Stimulated activated CD8-positive, alpha-beta memory T cell treated with anti-CD3 and anti-CD28 coated beads, Interleukin-2, amount 100 ng/mL, for 48 hours (primary cell): ENCODE measurements around the gene AMOTL2.

Source experiments
- DNase-seq, 2 donors: peaks; one replicate each; pipeline ENCODE4 v3.0.0-alpha.2; 2020; ENCODE audit warnings: low read depth in 2 of 2

The AMOTL2 gene

DNA sequence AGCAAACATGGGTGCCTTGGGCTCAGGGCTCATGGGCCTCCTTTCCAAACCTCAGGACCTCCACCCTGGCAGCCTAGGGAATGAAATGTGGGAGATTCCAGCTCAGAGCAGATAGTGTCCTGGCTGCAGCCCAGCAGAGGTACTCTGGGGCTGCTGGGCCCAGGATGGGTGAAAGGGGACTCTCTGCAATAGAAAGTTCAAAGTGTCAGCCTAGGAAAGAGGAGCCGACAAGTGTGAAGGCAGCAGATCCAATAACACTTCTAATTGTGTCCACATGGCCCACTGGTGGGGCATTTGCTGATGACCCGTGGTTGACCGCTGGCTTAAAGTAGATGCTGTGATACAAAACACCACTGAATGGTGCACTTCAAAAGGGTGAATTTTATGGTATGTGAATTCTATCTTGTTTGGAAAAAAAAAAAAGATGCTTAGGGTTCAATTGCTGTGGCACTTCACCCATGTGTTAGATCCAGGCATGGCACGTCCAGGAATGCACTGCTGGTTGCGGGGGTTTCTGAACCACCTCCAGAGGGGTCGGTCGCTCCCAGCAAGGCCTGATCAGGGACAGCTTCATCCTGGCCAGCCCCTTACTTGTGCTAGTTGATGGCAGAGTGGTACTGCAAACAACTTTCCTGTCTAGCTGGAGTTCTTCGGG lies 20.9 kb downstream of the AMOTL2 start:
- DNase-seq, result no peak

GRCh38 chr3:134352031-134352671 lies 22.1 kb downstream of the AMOTL2 start:
- no peak for DNase-seq

DNA sequence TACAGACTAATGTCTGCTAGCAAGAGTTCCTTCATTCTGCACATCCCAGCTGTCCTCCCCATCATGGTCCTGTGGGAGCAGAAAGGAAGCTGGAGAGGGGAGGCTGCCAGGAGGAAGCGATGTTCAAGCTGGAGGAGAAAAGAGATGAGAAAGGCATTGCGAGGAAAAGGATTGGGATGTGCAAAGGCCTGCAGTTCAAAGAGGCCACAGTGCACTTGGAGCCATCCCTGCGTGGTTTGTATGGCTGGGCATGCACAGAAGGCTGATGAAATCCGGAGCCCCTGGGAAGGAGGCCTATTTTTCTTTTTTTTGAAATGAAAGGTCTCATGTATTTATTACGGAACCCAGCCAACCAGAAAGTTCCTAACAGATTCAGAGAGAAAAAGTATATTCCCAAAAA lies 22.8 kb downstream of the AMOTL2 start:
- DNase-seq, result no peak

DNA sequence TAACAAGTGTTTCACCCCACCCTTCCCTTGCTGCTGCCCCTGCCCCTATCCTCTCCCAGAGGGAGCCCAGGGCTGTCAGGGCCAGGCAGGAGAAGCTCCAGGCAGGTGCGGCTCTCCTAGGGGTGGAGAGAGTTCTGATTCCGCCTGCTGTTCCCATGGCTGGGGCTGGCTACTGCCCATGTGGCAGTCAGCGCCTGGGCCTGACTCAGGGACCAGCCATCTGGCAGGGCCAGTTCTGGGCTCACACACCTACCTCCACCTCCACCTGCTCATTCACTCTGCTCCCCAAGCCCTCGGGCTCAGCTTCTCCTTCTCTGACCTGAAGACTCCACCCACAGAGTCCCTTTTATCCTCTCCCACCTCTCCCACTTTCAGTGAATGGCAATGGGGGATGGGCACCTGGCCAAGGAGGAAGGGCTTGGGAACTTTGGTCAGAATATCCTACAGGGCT lies 23.4 kb downstream of the AMOTL2 start:
- DNase-seq, result no peak

DNA sequence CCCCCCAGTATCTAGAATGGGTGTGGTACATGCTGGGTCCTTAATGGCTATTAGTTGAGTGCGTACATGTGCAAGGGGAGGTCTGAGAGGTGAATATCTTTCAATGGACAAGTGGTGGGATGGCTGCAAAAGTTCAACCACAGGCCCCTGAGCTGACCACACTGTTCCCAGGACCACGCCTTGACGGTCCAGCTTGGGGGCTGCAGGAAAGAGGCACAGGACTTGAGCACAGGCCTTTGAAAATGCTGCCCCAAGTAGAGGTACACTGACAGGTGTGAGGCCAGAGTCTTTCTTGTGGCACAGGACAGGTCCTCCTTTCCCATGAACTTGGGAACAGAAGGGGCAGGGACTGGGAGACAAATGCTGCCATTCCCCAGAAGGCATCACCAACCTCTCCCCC lies 24.0 kb downstream of the AMOTL2 start:
- DNase-seq, result no peak

DNA sequence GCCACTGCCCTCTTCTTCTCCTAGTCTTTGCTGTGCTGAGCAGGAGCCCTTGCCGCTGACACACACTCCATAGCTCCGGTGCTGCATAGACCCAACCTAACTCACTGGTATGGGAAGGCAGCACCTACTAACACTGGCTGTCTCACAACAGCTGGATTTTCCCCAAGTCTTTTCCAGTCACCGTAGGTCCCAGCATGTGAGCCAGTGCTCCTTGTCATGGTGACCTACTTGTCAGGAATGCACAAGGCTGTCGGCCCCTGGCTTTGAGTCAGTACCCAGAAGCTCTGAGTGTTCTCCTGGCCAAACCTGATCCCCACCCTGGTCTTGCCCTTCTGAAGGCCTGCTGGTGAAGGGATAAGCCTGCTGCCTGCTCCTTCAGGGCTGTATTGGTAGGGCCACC lies 25.7 kb downstream of the AMOTL2 start:
- DNase-seq, result no peak

- DNase-seq, result no peak
Observed at GRCh38 chr3:134347551-134347950, 26.7 kb downstream of the AMOTL2 start.

- DNase-seq, result no peak
Observed at GRCh38 chr3:134346744-134347143, 27.5 kb downstream of the AMOTL2 start.

GRCh38 chr3:134345202-134345601 lies 29.0 kb downstream of the AMOTL2 start:
- no peak for DNase-seq

DNA sequence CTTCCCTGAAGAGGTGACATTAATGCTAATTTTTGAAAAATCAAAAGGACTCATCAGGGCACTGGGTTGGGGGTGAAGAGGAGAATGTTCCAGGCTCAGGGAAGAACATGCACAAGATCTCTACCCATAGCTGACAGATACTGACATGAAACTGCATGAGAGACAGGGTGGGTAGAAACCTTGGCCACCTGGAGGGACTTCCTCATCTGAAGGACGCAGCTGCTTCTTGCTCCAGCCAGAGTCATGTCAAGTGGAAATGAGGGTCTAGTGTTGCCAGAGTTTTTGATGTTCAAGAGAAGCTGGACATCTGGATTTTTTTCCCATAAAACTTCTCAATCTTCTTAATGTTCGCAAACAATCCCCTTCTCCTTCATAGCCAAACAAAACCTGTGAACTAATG lies 29.7 kb downstream of the AMOTL2 start:
- no peak for DNase-seq

DNA sequence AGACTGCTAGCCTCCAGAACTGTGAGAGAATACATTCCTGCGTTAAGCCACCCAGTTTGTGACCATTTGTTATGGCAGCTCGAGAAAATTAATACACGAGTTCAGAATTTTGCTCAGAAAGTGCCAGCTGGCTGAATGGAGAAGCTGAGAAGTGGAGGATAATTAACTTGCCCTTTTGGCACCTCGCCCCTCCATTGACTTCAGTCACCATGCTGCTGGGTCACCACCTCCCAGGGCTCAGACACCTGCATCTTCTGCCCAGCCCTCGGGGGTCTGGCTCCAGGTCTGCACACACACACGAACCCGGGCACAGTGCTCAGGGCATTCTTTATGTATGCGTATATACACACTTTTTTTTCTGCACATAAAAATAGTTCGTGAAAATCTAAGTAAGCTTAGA lies 32.0 kb downstream of the AMOTL2 start:
- no peak for DNase-seq

GRCh38 chr3:134341389-134341788 lies 32.9 kb downstream of the AMOTL2 start:
- DNase-seq, result no peak

- DNase-seq, result no peak
Observed at GRCh38 chr3:134340982-134341365, 33.3 kb downstream of the AMOTL2 start.

- no peak for DNase-seq
Observed at GRCh38 chr3:134340362-134340981, 33.8 kb downstream of the AMOTL2 start.

DNA sequence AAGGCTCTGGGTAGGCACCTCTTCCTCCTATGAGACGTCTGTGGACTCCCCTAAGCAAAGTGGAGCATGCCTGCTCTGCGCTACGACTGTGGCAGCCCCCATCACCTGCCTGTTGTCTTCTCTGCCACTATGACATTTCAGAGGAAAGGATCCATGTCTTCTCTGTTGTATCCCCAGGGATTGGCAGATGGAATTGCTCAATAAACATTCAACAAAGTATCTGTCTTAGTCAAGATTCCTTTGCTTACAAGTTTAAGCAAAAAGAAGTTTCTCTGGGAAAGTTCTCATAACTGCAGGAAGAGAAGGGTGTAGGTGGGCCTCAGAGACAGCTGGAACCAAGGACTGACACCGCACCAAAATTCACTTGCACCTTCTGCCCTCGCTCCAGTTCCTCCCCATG lies 34.3 kb downstream of the AMOTL2 start:
- DNase-seq, result no peak

DNA sequence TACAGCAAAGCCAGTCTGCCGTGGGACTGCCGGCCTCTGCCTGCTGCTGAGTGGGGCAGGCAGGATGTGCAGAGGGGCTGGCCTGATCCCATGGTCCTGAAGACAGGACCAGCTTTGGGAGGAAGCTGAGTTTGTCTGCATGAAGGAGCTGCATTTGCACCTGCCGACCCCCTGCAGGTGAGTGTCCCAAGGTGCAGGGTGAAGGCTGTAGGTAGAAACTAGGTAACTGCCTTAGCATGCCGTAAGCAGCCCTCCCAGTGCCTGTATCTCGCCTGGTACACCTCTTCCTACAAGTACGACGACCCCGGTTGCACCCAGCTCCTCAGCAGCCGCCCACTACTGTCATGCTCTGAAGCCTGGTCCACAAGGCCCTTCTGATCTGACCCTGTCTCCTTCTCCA lies 34.9 kb downstream of the AMOTL2 start:
- no peak for DNase-seq

- DNase-seq, result no peak
Observed at GRCh38 chr3:134338516-134339261, 35.6 kb downstream of the AMOTL2 start.

GRCh38 chr3:134338201-134338512 lies 36.1 kb downstream of the AMOTL2 start:
- no peak for DNase-seq

GRCh38 chr3:134337511-134338200 lies 36.6 kb downstream of the AMOTL2 start:
- DNase-seq, result no peak

- DNase-seq, result no peak
Observed at GRCh38 chr3:134337071-134337482, 37.2 kb downstream of the AMOTL2 start.

DNA sequence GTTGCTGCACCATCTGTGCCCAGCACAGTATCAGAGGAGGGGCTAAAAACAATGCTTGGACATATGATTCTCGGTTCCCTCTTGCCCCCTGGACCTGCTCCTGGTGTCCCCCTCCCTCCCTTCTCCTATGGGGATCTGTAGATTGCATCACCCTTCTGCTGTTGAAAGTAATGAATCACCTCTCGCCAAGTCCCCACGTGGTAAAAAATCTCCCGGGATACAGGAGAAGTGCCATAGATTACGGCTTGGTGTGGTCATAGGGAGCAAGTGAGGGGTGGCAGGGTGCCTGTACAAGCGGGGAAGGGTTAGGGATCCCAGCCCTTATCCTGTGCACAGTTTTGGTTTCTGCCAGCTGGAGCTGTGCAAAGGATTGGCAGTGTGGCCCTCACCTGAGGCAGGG lies 37.7 kb downstream of the AMOTL2 start:
- no peak for DNase-seq

DNA sequence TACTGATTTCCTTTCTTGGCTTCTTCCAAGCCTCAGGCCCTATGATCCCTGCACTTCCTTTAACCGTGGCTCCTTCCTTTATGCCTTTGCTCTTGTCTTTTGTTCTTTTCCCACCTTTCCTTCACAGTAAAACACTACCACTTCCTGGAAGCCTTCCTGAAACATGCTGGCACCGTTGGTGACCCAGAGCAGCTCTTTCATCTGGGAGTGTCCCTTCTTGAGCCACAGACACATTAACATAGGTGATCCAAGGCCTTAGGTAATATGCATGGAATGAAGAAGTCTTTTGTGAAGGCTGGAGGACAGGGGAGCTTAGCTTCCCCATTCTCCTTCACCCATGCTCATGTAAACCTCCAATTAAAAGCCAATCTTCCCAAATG lies 39.4 kb downstream of the AMOTL2 start:
- DNase-seq, result no peak
